CD4-positive, alpha-beta T cell treated with Interleukin-4 for 1 hour (primary cell): ENCODE measurements around the gene DAPK1.

ENCODE experiments used
- DNase-seq, 2 donors: peaks; one replicate each; pipeline ENCODE4 v3.0.0-alpha.2; 2020 to 2022

The DAPK1 gene

DNA sequence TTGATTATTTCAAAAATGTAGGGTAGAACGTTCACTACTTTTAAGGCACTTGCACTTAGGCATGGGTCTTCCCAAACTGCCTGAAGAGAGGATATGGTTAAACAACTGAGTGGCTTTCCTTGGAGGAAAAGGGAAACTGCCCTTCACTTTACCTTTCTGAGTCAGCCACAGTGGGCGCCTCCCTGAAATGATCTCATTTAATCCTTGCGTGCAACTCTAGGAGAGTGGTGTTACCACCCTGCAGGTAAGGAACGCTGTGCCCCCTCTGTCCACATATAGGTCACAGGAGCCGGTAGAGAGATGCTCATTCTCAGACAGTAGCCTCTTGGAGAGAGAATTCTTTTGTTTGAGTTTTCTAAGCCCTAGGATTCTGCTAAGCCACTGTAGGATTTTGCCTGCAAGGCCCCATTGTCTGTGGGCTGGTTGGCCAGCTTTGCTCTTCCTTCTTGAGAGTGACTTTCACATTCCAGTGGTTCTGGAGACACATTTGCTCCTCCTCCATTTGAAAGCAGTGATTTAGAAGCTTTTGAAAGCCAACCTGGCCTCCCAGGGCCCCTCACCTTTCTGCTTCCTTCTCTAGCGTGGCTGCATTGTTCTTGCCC, 118.0 kb downstream of the DAPK1 start:
- DNase-seq: no peak

DNA sequence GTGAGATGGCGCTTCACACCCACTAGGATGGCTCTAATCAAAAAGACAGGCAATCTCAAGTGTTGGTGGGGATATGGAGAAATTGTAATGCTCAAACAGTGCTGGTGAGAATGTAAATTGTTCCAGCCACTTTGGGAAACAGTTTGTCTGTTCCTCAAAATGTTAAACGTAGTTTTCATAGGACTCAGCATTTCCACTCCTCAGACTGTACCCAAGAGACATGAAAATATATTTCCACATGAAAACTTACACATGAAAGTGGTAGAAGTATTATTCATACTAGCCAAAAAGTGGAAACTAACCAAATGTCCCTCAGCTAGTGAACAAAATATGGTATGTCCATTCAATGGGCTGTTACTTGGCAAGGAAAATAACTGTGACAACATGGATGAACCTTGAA, 120.6 kb downstream of the DAPK1 start:
- no peak for DNase-seq

DNA sequence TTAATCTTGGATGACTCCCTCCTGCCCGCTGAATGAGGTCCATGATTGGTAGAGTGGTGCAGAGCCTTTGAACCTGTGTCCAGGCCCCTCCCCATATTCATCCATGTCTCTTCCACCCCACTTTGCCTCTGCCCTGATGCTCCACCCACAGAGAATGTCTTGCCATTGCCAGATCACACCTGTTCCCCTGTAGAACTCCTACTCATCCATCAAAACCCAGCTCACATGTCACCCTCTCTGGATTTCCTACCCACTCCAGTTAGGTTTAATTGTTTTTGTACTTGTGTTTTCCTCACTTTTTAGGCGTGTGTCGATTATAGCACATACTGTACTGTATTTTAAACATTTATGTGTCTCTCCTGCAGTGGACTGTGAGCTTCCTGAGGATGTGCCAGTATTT, 121.3 kb downstream of the DAPK1 start:
- no peak for DNase-seq

DNA sequence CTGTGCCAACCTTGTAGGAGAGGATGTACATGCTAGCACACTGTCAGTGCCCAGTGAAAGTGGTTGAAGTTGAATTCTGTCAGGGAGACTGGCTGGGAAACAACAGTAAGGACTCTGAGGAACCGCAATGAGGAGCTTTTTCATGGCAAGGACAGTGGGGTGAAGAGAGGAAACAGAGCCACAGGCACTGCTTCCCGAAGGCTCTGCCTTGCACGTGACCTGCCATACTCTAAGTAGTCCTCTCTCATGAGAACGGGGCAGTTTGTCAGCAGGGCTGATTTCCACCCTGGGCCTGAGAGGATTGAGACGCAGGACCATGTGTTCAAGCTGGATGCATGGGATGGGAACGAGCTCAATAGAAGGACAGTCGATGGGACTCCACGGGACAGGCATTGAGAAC, 121.7 kb downstream of the DAPK1 start:
- no peak for DNase-seq

DNA sequence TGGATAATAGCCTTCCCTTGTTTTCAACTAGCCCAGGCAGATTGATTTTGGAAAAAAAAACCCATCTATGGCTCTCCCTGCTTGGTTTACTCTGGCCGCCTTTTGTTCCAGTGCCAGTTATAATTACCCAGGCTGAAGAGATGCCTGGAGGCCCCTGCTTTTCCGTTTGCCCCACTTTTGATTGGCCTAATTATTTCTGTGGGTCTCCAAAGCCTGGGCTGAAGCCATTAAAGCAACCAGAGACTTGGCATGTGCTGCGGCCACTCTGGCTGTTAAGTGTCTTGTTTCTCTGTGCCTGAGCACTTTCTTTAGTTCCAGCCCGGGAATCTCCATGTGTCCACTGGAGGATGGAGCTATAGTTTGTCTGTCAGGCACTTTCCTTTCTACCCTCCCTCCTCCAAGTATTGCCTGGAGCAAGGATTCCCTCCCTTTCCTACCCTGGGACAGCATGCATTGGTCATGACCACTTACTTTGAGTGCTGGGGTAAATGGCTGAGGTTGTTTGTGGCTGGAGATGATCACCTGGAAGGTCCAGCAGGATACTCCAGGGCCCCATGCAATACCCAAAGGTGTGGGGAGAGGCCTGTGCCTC, 123.2 kb downstream of the DAPK1 start:
- DNase-seq: no peak

DNA sequence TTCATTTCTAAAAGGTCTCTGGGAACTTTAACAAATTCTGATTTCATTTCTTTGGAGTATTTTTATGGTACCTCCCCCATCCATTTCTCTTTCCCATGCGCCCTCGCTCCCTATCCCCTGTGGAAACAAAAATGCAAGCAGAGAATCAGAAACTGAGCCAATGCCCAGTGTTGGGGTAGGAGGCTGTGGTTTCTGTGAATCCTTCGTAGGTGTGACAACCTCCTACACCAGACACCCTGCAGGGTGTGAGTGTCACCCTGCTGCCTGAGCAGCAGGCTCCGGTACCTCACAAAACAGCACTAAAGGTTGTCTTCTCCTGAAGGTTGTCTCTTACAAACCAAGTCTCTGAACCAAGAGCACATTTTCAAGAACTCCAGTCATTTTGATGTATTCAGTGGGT, 124.4 kb downstream of the DAPK1 start:
- DNase-seq: no peak

DNA sequence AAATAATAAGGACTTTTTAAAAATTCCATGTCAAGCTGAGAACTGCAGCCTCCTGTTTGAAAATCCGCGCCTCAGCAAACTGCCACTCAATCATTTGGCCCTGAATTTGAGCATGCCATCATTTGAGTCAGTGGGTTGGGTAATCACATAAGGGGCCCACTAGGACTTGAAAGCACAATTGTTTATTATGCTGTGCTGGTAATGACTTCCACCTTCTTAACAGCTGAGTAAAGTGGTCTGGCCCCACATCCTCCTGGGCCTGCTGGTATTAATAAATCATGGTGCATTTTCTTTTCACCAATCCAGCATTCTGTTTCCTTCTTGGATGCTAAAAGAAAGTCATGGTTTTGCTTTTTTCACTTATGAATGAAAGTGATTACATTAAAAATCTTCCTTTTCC, 125.3 kb downstream of the DAPK1 start:
- no peak for DNase-seq

DNA sequence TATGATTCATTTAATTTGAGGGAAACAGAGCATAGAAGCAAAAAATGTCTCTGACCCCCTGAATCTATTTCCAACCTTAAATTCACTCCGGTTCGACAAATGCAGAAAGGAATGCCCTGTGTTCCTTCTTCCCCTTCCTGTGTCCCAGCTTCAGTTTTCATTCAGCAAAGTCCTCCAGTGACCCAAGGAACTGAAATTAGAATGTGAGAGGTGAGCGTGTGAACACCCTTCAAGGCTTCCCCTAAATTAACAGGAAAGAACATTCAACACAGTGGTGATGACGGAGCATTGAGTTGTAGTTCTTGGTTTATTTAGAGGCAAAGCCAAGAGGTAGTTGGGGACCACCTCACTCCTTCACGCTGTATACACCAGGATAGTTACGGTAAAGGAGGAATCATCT, 130.7 kb downstream of the DAPK1 start:
- no peak for DNase-seq

DNA sequence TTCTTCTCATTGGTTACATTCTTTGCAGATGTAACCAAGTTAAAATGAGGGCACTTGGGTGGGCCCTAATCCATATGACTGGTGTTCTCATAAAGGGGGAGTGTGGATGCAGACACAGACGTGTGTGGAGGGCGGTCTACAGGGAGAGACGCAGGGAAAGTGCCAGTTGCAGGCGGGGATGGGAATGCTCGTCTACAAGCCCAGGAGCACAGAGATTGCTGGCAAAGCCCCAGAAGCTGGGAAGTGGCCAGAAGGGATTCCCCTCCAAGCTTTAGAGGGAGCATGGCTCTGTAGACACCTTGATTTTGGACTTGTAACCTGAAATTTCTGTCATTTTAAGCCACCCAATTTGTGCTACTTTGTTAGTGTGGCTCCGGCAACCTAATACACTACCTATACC, 131.4 kb downstream of the DAPK1 start:
- DNase-seq: no peak

DNA sequence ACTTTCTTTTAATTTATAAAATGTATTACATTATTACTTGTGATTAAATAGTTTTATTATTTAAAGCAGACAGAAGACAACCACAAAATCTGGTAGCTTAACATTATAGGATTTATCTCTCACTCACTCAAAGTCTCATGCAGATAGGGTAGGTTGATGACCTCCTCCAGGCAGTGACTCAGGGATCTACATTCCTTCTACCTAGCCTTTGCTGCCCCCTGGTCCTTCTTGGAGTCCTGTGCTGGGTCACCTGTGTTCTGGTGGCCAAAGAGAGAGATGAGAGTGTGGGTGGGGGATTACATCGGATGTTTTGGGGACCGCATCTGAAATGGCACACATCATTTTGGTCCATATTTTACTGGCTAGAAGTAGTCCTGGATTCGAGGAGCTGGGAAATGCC, 132.6 kb downstream of the DAPK1 start:
- no peak for DNase-seq

DNA sequence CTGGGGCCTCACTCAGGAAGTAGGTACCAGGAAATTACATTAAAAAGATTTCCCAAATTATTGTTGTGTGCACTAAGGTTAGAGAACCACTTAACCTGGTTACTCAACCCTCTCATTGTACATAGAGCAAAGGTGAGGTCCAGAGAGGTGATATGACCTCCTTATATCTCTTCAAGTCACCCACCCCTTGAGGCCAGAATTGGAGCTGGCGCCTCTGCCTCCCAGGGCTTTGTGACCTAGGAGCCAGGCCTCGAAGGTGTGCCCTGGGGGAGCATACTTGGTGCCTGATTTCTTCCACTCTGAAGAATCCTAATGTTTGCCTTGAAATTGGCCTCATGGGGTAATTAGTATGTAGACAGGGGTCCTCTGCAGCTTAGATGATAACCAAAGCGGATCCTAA, 133.2 kb downstream of the DAPK1 start:
- DNase-seq: no peak

DNA sequence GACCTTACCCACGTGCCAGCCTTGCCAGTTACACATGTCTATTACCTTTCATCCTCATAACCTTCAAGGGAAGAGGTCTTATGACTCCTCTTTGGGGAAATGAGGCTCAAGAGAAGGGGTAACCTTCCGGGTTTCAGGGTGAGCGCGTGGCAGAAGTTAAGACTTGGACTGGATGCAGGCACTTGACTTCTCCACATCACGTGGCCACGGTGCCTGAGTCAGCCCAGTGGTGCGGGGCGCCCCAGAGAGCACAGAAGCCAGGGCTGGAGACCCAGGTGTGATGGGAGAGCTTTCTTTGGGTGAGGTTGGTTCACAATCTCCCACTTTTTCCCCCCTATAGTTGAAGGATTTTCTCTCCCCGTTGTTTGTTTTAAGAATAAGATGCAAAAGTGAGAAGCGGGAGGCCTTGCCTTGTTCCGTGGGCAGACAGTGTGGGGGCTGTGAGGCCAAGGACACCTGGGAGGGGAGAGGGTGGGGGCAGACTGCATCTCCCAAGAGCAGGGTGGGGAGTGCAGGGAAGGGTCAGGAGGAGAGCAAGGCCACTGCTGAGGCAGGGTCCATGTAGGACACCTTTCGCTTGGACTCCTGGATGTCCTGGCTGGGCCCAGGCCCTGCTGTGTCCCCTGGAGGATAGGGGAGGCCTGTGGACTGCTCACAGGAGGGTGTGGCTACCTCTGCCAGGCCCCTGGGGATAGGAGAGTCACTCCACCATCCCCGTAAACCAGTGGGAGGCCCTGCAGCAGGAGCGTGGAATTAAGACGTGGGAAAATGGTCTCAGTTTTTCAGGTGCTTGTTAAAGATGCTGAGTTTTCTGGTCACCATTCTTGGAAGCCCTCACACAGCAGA, 138.2 kb downstream of the DAPK1 start:
- DNase-seq: no peak

DNA sequence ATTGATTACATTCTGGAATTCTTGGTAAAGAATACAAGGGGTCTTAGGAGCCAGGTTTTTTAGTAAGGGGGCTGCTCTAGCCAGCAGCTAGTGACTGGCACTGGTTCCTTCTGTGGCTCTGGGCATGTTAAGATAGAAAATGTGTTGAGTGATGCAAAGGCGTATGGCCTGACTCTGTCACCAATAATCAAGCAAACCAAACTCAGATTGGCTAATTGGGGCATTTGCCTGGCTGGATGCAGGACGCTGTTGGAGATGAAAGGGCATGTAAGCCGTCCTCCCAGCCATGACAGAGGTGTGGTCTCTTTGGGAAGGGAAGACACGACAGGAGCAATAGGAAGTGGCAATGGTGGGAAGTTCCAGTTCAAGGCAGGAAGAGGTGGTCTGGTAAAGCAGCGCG, 140.6 kb downstream of the DAPK1 start:
- DNase-seq: no peak

DNA sequence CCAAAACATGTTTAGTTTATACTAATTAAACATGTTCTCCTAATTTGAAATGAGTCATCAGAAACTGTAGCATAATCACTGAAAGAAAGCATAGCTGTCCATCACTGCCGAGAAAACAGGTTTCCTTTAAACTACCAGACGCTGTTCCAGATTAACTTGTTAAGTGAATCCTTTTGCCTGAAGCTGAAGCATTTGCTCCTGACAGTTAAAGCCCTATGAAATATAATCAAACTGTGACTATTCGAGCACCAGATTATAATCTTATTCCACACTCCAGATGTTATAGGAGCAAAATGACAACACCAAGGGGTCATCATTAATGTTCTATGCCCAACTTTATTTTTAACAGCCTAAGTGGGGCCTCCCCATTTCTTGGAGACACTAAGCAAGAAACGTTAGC, 142.3 kb downstream of the DAPK1 start:
- no peak for DNase-seq

DNA sequence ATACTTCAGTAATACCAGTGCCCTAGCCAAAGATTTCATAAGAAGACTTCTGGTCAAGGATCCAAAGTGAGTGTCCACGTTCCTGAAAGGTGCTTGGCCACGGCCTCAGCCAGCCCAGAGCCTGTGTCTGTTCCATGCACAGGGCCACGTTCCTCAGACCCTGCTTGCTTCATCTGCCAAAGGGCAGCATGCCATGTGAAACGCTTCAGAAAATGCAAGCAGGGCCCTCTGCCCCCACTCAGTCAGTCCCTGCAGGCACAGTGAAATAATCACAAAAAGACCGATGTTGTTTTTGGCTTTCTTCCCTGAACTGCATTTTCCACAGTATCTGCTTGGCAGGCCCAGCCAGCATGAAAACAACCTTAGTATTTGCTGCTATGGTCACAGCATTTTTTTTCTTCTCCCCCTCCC, 142.7 kb downstream of the DAPK1 start:
- no peak for DNase-seq

DNA sequence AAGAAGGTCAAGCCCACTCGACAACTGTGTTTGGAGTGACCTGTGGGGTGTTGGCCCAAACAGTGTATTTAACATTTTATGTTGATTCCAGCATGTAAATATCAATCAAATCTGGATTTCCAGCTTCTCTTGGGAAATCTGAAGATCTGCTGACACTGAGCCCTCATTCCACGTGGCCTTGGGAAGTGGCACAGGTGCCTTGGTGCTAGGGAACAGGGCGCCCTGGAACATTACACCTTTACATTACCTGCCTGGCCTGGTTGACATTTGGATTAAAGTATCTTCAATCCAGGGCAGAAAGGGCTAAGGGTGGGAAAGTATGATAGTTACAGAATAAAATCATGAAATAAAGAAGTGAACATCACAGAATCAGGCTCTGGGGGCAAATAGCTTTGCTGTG, 143.4 kb downstream of the DAPK1 start:
- DNase-seq: no peak

DNA sequence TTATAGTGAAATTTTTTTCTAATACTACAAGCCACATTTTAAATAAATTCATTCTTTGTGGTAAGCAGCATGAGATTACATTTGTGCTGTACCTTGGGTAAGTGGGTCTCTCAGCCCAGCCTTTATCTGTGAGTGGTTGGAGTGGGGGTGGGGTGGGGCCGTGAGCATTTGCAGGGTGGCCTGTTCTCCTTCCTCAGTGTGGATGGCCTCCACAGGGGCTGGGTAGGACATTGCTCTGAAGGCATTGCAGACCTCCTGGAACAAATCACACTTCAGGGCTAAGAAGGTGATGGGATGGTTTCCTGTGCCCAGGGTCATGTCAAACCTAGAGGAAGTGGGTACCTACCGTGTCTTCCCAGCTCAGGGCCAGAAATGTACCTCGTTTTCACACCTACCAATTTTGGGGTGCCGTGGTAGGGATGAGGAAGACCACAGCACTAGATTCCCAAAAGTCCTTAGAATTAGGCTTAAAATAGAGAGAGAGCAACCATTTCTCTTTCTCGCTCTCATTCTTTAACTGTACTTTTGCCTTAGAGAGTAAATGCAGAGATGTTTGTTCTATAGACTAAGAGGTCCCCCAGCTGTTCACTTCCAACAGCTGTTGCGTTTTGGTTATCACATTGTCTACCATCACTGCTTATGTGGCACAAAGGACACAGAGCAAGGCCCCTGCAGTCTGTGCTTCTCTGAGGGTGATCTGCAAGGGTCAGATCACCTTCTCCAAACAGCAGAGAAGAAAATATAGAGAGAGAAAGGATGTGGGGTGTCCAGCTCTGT, 144.9 kb downstream of the DAPK1 start:
- no peak for DNase-seq

DNA sequence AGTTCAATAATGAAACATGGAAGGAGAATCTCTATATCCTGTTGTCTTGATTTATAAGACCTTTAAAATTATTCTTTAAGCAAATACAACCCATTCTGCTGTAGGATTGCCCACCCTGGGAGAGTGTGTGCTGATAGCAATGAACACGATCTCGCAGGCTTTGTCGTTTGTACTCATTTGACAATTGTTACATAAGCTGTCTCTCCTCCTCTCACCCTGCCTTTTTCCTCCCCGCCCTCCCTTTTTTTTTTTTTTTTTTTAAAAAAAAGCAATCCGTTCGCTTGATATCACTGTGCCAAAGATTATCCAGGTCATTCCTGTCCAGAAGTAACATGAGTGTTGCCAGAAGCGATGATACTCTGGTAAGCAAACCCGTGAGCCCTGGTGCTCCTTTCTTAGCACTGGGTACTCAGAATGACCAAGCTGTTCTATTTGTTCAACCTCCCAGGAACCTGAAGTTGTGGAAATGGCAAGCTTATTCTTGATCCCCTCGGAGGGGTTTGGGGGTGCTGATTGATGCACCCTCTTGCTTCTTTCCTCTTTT, 145.5 kb downstream of the DAPK1 start:
- no peak for DNase-seq

DNA sequence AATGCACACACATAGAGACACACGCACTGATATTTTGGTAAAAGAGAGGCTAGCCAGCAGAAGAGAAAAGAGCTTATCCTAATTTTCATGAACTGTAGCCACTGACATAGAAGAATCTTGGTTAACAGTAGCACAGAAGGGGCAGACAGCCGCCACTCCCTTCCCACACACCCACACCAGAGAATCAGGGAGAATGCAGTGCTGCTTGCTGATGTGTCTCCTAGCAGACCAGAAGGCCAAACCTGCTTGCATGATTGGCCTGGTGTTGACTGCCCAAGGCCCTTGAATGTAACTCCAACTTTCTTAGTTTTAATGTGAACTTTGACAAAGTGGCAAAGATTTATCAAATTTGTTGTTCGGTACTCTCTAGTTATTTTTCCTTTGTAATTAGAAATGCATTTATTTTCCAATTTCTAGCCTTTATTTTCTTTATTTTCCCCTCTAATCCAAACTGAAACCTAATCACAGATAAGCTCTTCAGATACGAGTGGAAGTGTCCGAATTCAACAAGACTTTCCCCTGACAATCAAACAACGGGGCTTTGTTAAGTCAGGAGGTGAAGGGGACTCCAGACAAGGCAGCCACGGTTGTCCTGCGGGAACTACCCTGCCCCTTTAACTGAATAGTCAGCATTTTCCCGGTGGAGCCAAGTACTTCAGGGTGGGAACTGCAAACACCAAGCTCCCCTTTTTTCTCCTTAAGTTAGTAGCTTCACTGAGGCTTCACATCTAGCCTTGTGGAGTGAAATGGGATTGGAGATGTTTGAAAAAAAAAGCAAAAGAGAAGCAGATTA, 146.3 kb downstream of the DAPK1 start:
- DNase-seq: no peak

DNA sequence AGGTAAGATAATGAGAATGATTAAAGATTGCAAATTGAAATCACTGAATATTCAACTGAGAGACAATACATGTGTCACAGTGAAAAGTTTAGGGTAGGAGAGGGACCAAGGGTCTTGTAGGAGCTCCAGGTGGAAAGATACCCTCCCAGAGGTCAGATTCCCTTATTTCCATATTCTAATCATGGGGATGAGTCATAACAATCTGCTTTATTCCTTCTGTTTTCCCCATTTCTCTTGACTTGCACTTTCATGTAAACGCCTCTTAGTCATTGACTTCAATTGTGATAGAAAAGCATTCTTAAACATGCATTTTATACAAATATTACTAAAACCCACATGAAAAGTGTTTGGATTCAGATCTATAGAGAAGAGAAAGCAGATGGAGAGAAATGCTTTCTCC, 147.0 kb downstream of the DAPK1 start:
- no peak for DNase-seq

DNA sequence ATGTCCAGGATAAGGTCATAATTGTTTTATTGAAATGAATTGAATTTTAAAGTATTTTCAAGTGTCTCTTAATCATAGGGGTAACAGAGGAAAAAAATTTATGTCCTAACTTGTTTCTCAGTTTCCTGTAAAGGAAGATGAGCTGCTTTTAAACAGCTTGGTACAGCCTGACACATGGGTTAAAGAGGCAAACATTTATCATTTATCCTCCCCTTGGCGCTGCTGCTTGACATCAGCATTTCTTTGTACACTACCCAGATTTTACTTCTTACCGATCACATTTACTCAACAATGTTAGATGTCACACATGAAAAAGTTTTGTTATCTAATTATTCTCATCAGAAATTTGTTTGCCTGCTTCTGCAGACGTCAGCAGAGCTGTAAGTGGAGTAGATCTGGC, 148.9 kb downstream of the DAPK1 start:
- no peak for DNase-seq

DNA sequence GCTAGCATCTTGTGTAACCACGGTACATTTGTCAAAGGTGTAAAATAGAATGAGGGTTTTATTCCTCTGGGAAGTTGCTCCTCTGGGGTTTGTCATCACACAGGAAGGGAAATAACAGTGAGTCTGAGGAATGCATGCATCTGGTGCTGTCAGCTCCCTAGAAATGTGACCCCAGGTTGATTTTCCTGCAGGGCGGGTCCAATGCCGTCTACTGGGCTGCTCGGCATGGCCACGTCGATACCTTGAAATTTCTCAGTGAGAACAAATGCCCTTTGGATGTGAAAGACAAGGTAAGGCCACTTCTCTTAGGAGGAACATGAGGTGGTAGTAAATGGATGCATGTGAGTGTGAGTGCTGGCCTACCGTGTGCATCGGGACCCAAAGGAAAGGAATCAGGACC, 149.4 kb downstream of the DAPK1 start:
- DNase-seq: no peak

DNA sequence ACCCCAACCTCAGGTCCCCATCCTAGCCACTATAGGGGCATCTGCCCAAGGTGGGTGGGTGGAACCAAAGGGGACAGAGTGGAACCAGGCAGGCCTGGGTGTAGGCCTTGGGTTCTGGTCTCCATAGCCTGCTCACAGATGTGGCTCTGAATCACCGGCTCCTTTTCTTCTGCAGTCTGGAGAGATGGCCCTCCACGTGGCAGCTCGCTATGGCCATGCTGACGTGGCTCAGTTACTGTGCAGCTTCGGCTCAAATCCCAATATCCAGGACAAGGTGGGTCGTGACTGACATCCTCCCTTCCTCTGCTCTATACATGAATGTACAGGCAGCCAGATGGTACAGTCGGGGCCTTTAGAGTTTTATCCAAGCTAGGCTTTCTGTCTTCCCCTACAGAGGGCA, 150.9 kb downstream of the DAPK1 start:
- no peak for DNase-seq
